ENCODE results near the gene NR4A3.

DNA sequence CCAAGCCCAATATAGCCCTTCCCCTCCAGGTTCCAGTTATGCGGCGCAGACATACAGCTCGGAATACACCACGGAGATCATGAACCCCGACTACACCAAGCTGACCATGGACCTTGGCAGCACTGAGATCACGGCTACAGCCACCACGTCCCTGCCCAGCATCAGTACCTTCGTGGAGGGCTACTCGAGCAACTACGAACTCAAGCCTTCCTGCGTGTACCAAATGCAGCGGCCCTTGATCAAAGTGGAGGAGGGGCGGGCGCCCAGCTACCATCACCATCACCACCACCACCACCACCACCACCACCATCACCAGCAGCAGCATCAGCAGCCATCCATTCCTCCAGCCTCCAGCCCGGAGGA lies 6.3 kb downstream of the NR4A3 start:
- TF ChIP-seq SMAD3 (CRISPR knock-in tag; conservative IDR thresholded peaks at IDR 0.05), result no peak
- TF ChIP-seq RCOR1 (IDR thresholded peaks at IDR 0.05; ENCODE audit: borderline replicate concordance in 1 of 2, low read depth in 2 of 2, low read length in 2 of 2), result no peak
- TF ChIP-seq NFATC3 (IDR thresholded peaks at IDR 0.05), result no peak
- TF ChIP-seq GATA2 (CRISPR knock-in tag; IDR thresholded peaks at IDR 0.05), result no peak
- no peak for TF ChIP-seq ZNF408 (CRISPR knock-in tag; IDR thresholded peaks at IDR 0.05; ENCODE audit: low read depth)
- TF ChIP-seq SREBF2 (CRISPR knock-in tag; IDR thresholded peaks at IDR 0.05), result no peak
